GM19240 (cell line): ENCODE data around the gene PFDN1.

Experiments used
- DNase-seq: peaks from one replicate; pipeline ENCODE4 v3.0.0; 2011; ENCODE audit warnings: low spot score; ENCODE audit not compliant: insufficient read length

PFDN1 gene

GRCh38 chr5:140296289-140296688 is 6.6 kb downstream of the PFDN1 start:
- no peak for DNase-seq

- DNase-seq = no peak
Observed at GRCh38 chr5:140295414-140295813, 7.5 kb downstream of the PFDN1 start.

- DNase-seq = no peak
Observed at GRCh38 chr5:140294753-140295152, 8.1 kb downstream of the PFDN1 start.

GRCh38 chr5:140293849-140294100 is 9.1 kb downstream of the PFDN1 start:
- DNase-seq = no peak

- no peak for DNase-seq
Observed at GRCh38 chr5:140293091-140293848, 9.6 kb downstream of the PFDN1 start.

- no peak for DNase-seq
Observed at GRCh38 chr5:140292212-140293036, 10.5 kb downstream of the PFDN1 start.

- no peak for DNase-seq
Observed at GRCh38 chr5:140287801-140288521, 14.9 kb downstream of the PFDN1 start.

- DNase-seq = no peak
Observed at GRCh38 chr5:140286424-140286823, 16.5 kb downstream of the PFDN1 start.

GRCh38 chr5:140284013-140284412 is 18.9 kb downstream of the PFDN1 start:
- no peak for DNase-seq

GRCh38 chr5:140282266-140282665 is 20.6 kb downstream of the PFDN1 start:
- DNase-seq = no peak

GRCh38 chr5:140275837-140276236 is 27.1 kb downstream of the PFDN1 start:
- no peak for DNase-seq

GRCh38 chr5:140273401-140273877 is 29.5 kb downstream of the PFDN1 start:
- no peak for DNase-seq

GRCh38 chr5:140270008-140270407 is 32.9 kb downstream of the PFDN1 start:
- DNase-seq = no peak

GRCh38 chr5:140267559-140268018 is 35.3 kb downstream of the PFDN1 start:
- no peak for DNase-seq

GRCh38 chr5:140267201-140267540 is 35.7 kb downstream of the PFDN1 start:
- no peak for DNase-seq

GRCh38 chr5:140266471-140267200 is 36.3 kb downstream of the PFDN1 start:
- no peak for DNase-seq

GRCh38 chr5:140265845-140266244 is 37.1 kb downstream of the PFDN1 start:
- DNase-seq = no peak

- no peak for DNase-seq
Observed at GRCh38 chr5:140262839-140263238, 40.1 kb downstream of the PFDN1 start.

- DNase-seq = no peak
Observed at GRCh38 chr5:140262221-140262620, 40.7 kb downstream of the PFDN1 start.

GRCh38 chr5:140261403-140262171 is 41.3 kb downstream of the PFDN1 start:
- DNase-seq = no peak
